ENCODE data around the gene NELFB. TPM values are rescaled to one million over a fixed set of nuclear protein-coding genes. Genes with fewer than 3 reads are reported as not detected.

Gene NELFB
- polyA plus RNA-seq, 1 donor from 2014 or later = 64.7 TPM

DNA sequence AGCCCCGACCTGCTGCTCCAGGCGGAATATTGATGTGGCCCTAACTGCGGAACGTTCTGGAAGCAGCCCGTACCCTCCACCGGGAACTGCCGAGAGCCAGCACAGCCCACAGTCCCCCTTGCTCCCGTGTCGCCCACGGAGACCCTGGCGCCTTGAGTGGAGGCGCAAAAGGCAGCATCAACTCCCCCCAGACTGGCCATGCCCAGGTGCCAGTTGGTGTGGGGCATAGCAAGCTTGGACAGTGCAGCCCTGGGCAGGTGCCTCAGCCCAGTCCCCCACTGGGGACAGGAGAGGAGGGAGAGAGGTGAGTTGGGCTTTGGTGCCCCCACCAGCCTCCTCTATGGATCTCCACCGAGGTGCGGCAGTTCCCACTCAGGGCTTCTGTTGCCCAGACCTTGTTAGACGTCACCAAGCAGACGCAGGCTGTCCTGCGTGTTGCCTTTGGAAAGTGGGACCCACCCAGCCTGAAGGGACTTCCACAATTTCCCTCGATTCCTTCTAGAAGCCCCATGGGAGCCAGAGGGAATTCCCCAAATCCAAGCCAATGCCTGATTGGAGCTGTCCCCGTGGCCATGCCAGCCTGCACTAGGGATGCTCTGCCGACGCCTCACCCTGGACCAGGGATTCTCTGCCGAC lies 66.7 kb downstream of the NELFB start:
- Histone ChIP-seq H3K27me3 (ENCODE audit: insufficient read depth, low read depth, low read length) (no peaks in the 10 kb centered on the region), H4K20me1 (ENCODE audit: insufficient read depth) (no peaks in the 10 kb centered on the region), H3K9me2 (ENCODE audit: insufficient read depth, low read length) (no peaks in the 10 kb centered on the region), H3K4me2 (ENCODE audit: low read length) (no peak overlapping the region), H3K27ac (ENCODE audit: low read length) (no peak overlapping the region), H3K9me3 (ENCODE audit: low read length) (no peaks in the 10 kb centered on the region), H3F3A (ENCODE audit: insufficient read depth, low read length, poor library complexity, severe bottlenecking) (no peaks in the 10 kb centered on the region), H3K9ac (ENCODE audit: low read length) (no peak overlapping the region), H3K79me2 (replicated peaks; ENCODE audit: insufficient read depth, low read length) (no peaks in the 10 kb centered on the region), H2AFZ (ENCODE audit: low read depth, low read length) (no peak overlapping the region), H3K4me3 (ENCODE audit: low read length) (no peak overlapping the region), H3K36me3 (ENCODE audit: insufficient read depth, low read length) (no peaks in the 10 kb centered on the region)
- no peak for TF ChIP-seq POLR2AphosphoS5 (IDR thresholded peaks at IDR 0.05)
- TF ChIP-seq SMC3 (conservative IDR thresholded peaks at IDR 0.05; ENCODE audit: poor library complexity) = no peak
- TF ChIP-seq RAD21 (conservative IDR thresholded peaks at IDR 0.05) = no peak
- no peak for TF ChIP-seq MXI1 (conservative IDR thresholded peaks at IDR 0.05; ENCODE audit: poor library complexity, severe bottlenecking)
- no peak for TF ChIP-seq EP300 (conservative IDR thresholded peaks at IDR 0.05; ENCODE audit: poor library complexity, severe bottlenecking)
- TF ChIP-seq REST (IDR thresholded peaks at IDR 0.05; ENCODE audit: borderline replicate concordance) = no peak
- TF ChIP-seq TAF1 (IDR thresholded peaks at IDR 0.05; ENCODE audit: low read depth) = no peak
- no peak for TF ChIP-seq CTCF (IDR thresholded peaks at IDR 0.05; ENCODE audit: poor library complexity, severe bottlenecking)
- TF ChIP-seq EZH2 (IDR thresholded peaks at IDR 0.05; ENCODE audit: borderline replicate concordance, insufficient read depth, low read length, poor library complexity, severe bottlenecking) = no peak

Other genes with a start within 250 kb of the NELFB start
- 30.6 and 52.0 TPM in 2 replicates for gene ABCA2, start 227.1 kb upstream of the NELFB start, polyA plus RNA-seq
- gene FUT7, start 223.2 kb upstream of the NELFB start, polyA plus RNA-seq = 0.56 and 0.69 TPM in 2 replicates
- gene NPDC1, start 209.2 kb upstream of the NELFB start, polyA plus RNA-seq = 161 and 162 TPM in 2 replicates
- gene ENTPD2, start 201.3 kb upstream of the NELFB start, polyA plus RNA-seq = not detected in 2 replicates
- gene SAPCD2, start 184.8 kb upstream of the NELFB start, polyA plus RNA-seq = 0.22 and 0.96 TPM in 2 replicates
- 0.21 and 0.36 TPM in 2 replicates for gene UAP1L1, start 177.8 kb upstream of the NELFB start, polyA plus RNA-seq
- 72.0 and 90.9 TPM in 2 replicates for gene MAN1B1, start 168.3 kb upstream of the NELFB start, polyA plus RNA-seq
- 23.3 and 43.3 TPM in 2 replicates for gene DPP7, start 140.6 kb upstream of the NELFB start, polyA plus RNA-seq
- 0.58 and 0.68 TPM in 2 replicates for gene GRIN1, start 116.2 kb upstream of the NELFB start, polyA plus RNA-seq
- 2.2 and 3.2 TPM in 2 replicates for gene LRRC26, start 85.3 kb upstream of the NELFB start, polyA plus RNA-seq
- gene TMEM210, start 83.3 kb upstream of the NELFB start, polyA plus RNA-seq = not detected in 2 replicates
- gene ANAPC2, start 66.8 kb upstream of the NELFB start, polyA plus RNA-seq = 38.1 and 47.2 TPM in 2 replicates
- 170 and 195 TPM in 2 replicates for gene SSNA1, start 66.7 kb upstream of the NELFB start, polyA plus RNA-seq
- 8.1 TPM in 2 replicates for gene TPRN, start 54.6 kb upstream of the NELFB start, polyA plus RNA-seq
- gene TMEM203, start 49.7 kb upstream of the NELFB start, polyA plus RNA-seq = 61.1 and 66.7 TPM in 2 replicates
- 8.8 and 18.2 TPM in 2 replicates for gene NDOR1, start 49.6 kb upstream of the NELFB start, polyA plus RNA-seq
- 1.2 and 1.5 TPM in 2 replicates for gene RNF208, start 33.1 kb upstream of the NELFB start, polyA plus RNA-seq
- gene CYSRT1, start 30.2 kb upstream of the NELFB start, polyA plus RNA-seq = 1.3 and 3.3 TPM in 2 replicates
- 0.26 TPM in 1 of 2 replicates, not detected in the other for gene RNF224, start 27.8 kb upstream of the NELFB start, polyA plus RNA-seq
- 0.12 and 0.27 TPM in 2 replicates for gene SLC34A3, start 24.4 kb upstream of the NELFB start, polyA plus RNA-seq
- gene TUBB4B, start 14.0 kb upstream of the NELFB start, polyA plus RNA-seq = 60.3 and 68.8 TPM in 2 replicates
- gene STPG3, start 4.0 kb upstream of the NELFB start, polyA plus RNA-seq = not detected in 2 replicates
- 0.50 and 0.70 TPM in 2 replicates for gene TOR4A, start 22.4 kb downstream of the NELFB start, polyA plus RNA-seq
- 1.4 and 2.3 TPM in 2 replicates for gene NRARP, start 46.9 kb downstream of the NELFB start, polyA plus RNA-seq
- gene EXD3, start 167.8 kb downstream of the NELFB start, polyA plus RNA-seq = 32.9 and 51.3 TPM in 2 replicates
- 1.7 and 3.4 TPM in 2 replicates for gene NOXA1, start 168.1 kb downstream of the NELFB start, polyA plus RNA-seq
- not detected in 2 replicates for gene ENTPD8, start 186.0 kb downstream of the NELFB start, polyA plus RNA-seq
- 51.2 and 57.5 TPM in 2 replicates for gene NSMF, start 204.0 kb downstream of the NELFB start, polyA plus RNA-seq